Glutamatergic neuron (in vitro differentiated cells): ENCODE data around the gene ARFRP1. TPM values are rescaled to one million over a fixed set of nuclear protein-coding genes. Genes with fewer than 3 reads are reported as not detected.

Source experiments
- DNase-seq: peaks from one replicate; pipeline ENCODE4 v3.0.0; 2022
- H3K27ac Mint-ChIP-seq: one replicate; pipeline ENCODE4 v1.8.0; 2020; ENCODE audit warnings: mild to moderate bottlenecking, mixed read lengths, inconsistent platforms; ENCODE audit not compliant: unreplicated experiment
- H3K27me3 Mint-ChIP-seq: one replicate; pipeline ENCODE4 v1.8.0; 2020; ENCODE audit warnings: mild to moderate bottlenecking, moderate library complexity, mixed read lengths, inconsistent platforms; ENCODE audit not compliant: unreplicated experiment
- H3K36me3 Mint-ChIP-seq: one replicate; pipeline ENCODE4 v1.8.0; 2020; ENCODE audit warnings: mild to moderate bottlenecking, mixed read lengths, inconsistent platforms; ENCODE audit not compliant: unreplicated experiment
- H3K4me1 Mint-ChIP-seq: one replicate; pipeline ENCODE4 v1.8.0; 2020; ENCODE audit warnings: mild to moderate bottlenecking, low read depth, mixed read lengths, inconsistent platforms; ENCODE audit not compliant: unreplicated experiment
- H3K4me3 Mint-ChIP-seq: one replicate; pipeline ENCODE4 v1.8.0; 2020; ENCODE audit warnings: mild to moderate bottlenecking, mixed read lengths, inconsistent platforms; ENCODE audit not compliant: unreplicated experiment
- H3K9me3 Mint-ChIP-seq: one replicate; pipeline ENCODE4 v1.8.0; 2020; ENCODE audit warnings: mild to moderate bottlenecking, moderate library complexity, mixed read lengths, inconsistent platforms; ENCODE audit not compliant: unreplicated experiment
- total RNA-seq: library from RNA; stranded (reverse); fragmentation: NEBNext Ultra II Directional; extraction: Animal tissue kit (Norgen Biotek cat#: 25700); gene quantifications from one replicate; pipeline ENCODE4 v1.2.1, GENCODE V29; 2021; ENCODE audit not compliant: unreplicated experiment
- TF ChIP-seq, protein P1 (sequence below): fragments of 200-600 bp; sonication (generic); IDR thresholded peaks from one replicate; pipeline ENCODE4 v1.5.0; 2021; ENCODE audit not compliant: partially characterized antibody, unreplicated experiment

The ARFRP1 gene
- total RNA-seq, 1 donor from 2014 or later = 51.9 TPM

DNA sequence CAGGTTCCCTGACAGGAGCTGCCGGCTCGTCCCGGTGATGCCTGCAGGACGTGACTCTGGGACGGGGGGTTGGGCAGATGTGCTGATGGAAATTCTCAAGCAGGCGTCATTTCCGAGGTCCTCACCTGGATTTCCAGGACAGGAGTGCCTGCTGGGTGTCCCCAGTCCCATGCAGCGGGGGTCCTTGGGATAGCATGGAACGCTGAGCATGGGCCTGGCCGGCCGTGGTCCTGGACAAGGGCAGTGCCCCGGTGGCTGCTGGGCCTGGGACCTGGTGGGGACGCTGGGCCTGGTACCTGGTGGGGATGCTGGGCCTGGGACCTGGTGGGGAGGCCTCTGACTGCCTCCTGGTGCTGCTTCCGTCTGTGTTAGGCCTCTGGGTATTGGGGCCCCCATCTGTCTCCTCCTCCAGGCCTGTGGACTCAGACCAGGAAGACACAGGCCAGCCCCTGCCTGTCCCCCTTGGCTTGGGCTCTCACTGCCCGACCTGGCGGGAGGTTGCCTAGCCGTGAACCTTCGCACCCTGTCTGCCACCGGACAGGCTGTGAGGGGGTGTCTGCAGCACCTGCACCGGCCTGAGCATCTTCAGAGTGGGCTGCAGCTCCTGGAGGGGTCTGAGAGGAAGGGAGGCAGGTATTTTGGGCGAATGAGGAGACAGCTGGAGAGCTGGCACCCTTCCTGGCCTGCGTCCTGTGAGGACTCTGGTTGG, 43.5 kb downstream of the ARFRP1 start:
- DNase-seq = no peak
- peaks cover 10% of the 10 kb centered on the region for H3K4me1 Mint-ChIP-seq
- TF ChIP-seq, protein P1, sequence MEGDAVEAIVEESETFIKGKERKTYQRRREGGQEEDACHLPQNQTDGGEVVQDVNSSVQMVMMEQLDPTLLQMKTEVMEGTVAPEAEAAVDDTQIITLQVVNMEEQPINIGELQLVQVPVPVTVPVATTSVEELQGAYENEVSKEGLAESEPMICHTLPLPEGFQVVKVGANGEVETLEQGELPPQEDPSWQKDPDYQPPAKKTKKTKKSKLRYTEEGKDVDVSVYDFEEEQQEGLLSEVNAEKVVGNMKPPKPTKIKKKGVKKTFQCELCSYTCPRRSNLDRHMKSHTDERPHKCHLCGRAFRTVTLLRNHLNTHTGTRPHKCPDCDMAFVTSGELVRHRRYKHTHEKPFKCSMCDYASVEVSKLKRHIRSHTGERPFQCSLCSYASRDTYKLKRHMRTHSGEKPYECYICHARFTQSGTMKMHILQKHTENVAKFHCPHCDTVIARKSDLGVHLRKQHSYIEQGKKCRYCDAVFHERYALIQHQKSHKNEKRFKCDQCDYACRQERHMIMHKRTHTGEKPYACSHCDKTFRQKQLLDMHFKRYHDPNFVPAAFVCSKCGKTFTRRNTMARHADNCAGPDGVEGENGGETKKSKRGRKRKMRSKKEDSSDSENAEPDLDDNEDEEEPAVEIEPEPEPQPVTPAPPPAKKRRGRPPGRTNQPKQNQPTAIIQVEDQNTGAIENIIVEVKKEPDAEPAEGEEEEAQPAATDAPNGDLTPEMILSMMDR = no peak
- peaks cover 3% of the 10 kb centered on the region for H3K27me3 Mint-ChIP-seq
- peaks cover 8% of the 10 kb centered on the region for H3K36me3 Mint-ChIP-seq
- no peak overlapping the region for H3K27ac Mint-ChIP-seq
- H3K4me3 Mint-ChIP-seq = no peak overlapping the region
- peaks cover 3% of the 10 kb centered on the region for H3K9me3 Mint-ChIP-seq

DNA sequence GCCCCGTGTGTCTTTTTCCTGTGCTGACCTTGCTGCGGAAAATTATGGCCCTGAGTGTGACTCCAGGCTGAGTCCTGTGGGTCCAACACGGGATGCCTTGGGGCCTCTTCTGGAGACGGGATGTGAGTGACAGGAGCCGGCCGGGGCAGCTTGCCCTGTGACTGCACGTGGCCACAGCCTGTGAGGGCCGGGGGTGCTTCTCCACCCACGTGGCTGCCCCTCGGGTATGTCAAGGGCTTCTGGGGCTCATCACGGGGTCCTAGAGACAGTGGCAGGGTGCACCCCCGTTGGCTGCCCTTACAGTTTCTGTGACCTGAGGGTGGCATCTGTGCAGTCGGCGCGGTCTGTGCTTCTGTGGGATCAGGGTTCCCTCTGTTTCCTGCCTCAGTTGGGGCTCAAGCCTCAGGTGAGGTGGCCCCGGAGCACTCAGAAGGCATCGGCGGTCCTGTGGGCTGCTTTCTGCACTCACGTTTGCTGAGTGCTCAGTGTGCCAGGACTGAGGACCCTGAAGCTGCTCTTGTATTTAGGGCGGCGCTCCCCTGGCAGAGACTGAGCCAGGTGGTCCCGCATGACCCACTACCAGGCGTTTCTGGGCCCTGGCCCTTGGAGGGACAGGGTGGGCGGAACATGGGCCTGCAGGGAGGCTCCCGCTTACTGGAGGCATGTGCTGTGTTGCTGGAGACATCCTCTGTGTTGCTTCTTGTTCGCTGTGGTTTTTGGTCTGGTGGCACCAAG, 44.3 kb downstream of the ARFRP1 start:
- no peak for DNase-seq
- H3K36me3 Mint-ChIP-seq = peaks cover 4% of the 10 kb centered on the region
- peaks cover 12% of the 10 kb centered on the region for H3K4me1 Mint-ChIP-seq
- H3K4me3 Mint-ChIP-seq = no peak overlapping the region
- H3K27ac Mint-ChIP-seq = no peak overlapping the region
- peaks cover 3% of the 10 kb centered on the region for H3K9me3 Mint-ChIP-seq
- H3K27me3 Mint-ChIP-seq = peaks cover 3% of the 10 kb centered on the region
- TF ChIP-seq, protein P1 = no peak

DNA sequence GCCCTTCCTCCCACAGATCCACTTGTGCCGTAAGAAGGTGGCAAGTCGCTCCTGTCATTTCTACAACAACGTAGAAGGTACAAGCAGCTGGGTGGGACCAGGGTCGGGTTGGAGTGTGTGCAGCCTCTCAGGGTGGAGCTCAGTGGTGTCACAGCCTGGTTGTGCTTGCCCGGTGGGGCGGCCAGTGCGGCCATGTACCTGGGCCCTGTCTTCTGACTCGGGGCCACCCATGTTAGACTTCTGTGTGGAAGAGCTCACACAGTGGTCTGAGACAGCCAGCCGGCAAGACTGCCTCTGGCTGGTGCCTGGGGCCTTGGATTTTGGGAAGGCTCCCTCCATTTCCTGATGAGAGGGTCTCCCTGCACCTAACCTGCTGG, 45.0 kb downstream of the ARFRP1 start:
- no peak for DNase-seq
- Mint-ChIP-seq H3K27me3 (peaks cover 4% of the 10 kb centered on the region), H3K4me3 (no peak overlapping the region), H3K9me3 (peaks cover 5% of the 10 kb centered on the region), H3K4me1 (peaks cover 14% of the 10 kb centered on the region), H3K27ac (no peak overlapping the region), H3K36me3 (no peaks in the 10 kb centered on the region)
- TF ChIP-seq, protein P1 = no peak

DNA sequence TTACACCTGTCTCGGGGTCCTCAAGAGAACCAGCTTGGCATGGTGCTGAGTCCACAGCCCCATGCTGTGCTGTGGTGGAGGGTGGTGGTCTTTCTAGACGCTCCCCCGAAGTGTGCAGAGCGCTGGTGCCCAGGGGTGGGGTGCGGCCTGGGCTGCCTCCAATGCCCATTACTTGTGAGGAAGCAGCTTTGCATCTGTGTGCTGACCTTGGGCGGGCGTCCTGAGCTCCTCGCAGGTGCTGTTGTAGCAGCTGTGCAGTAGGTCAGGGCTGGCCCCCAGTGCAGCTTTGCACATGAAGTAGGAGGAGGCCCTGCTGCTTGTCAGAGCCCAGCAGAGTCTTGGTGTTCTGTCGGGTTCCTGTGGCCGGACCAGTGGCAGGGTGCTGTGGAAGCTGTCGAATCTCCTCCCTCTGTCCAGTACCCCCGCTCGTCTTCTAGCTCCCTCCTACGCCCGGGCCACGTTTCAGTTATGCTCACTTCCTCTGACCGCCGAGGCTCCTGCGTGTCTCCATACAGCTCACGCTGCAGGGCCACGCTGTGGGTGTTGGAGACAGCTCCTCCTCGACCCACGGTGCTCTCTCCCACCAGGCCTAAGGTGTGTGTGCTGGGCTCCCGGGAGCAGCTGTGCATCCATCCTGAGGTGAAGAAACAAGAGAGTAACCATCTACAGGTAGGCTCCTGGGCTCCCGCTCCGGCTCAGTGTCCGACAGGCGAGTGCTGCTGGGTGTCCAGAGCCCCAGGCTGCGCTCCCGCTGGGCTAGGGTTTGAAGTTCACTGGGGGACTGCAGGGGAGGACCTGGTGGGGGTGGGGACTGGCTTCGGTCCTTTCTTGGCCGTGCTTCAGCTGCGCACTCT, 45.6 kb downstream of the ARFRP1 start:
- TF ChIP-seq, protein P1 = no peak
- Mint-ChIP-seq H3K4me3 (peak overlapping the region; percentile 38), H3K27ac (no peak overlapping the region), H3K27me3 (peaks cover 6% of the 10 kb centered on the region), H3K4me1 (peaks cover 14% of the 10 kb centered on the region), H3K36me3 (no peaks in the 10 kb centered on the region), H3K9me3 (peaks cover 5% of the 10 kb centered on the region)
- no peak for DNase-seq
